ENCODE measurements around the gene RAD21L1.
"Not testable (repeated sequence)": the region's sequence is repeated elsewhere in the genome, so short reads cannot be mapped to it uniquely, and the experiment has no call there.

The RAD21L1 gene

GRCh38 chr20:1225263-1225782, 521 bp upstream of the RAD21L1 start:
- DNase-seq (ENCODE audit: low read depth in 2 of 2): no peak

- no peak for DNase-seq (ENCODE audit: low read depth in 2 of 2)
Measured at GRCh38 chr20:1229541-1229940, 3.7 kb downstream of the RAD21L1 start.

GRCh38 chr20:1232286-1233111, 6.7 kb downstream of the RAD21L1 start:
- no peak for DNase-seq (ENCODE audit: low read depth in 2 of 2)

GRCh38 chr20:1240549-1240948, 14.7 kb downstream of the RAD21L1 start:
- no peak for DNase-seq (ENCODE audit: low read depth in 2 of 2)

- no peak for DNase-seq (ENCODE audit: low read depth in 2 of 2)
Measured at GRCh38 chr20:1241456-1241855, 15.6 kb downstream of the RAD21L1 start.

- DNase-seq (ENCODE audit: low read depth in 2 of 2): no peak
Measured at GRCh38 chr20:1242099-1242498, 16.3 kb downstream of the RAD21L1 start.

- no peak for DNase-seq (ENCODE audit: low read depth in 2 of 2)
Measured at GRCh38 chr20:1242530-1242929, 16.7 kb downstream of the RAD21L1 start.

GRCh38 chr20:1245578-1245977, 19.7 kb downstream of the RAD21L1 start:
- no peak for DNase-seq (ENCODE audit: low read depth in 2 of 2)

- DNase-seq (ENCODE audit: low read depth in 2 of 2): no peak
Measured at GRCh38 chr20:1247689-1248088, 21.8 kb downstream of the RAD21L1 start.

- DNase-seq (ENCODE audit: low read depth in 2 of 2): not testable (repeated sequence)
Measured at GRCh38 chr20:1250282-1250681, 24.4 kb downstream of the RAD21L1 start.

GRCh38 chr20:1252416-1252815, 26.6 kb downstream of the RAD21L1 start:
- DNase-seq (ENCODE audit: low read depth in 2 of 2): no peak

- no peak for DNase-seq (ENCODE audit: low read depth in 2 of 2)
Measured at GRCh38 chr20:1254254-1254653, 28.4 kb downstream of the RAD21L1 start.

GRCh38 chr20:1255675-1256074, 29.8 kb downstream of the RAD21L1 start:
- DNase-seq (ENCODE audit: low read depth in 2 of 2): no peak

GRCh38 chr20:1263853-1264252, 38.0 kb downstream of the RAD21L1 start:
- DNase-seq (ENCODE audit: low read depth in 2 of 2): no peak

GRCh38 chr20:1264727-1265126, 38.9 kb downstream of the RAD21L1 start:
- no peak for DNase-seq (ENCODE audit: low read depth in 2 of 2)

GRCh38 chr20:1265226-1265915, 39.5 kb downstream of the RAD21L1 start:
- no peak for DNase-seq (ENCODE audit: low read depth in 2 of 2)

- DNase-seq (ENCODE audit: low read depth in 2 of 2): no peak
Measured at GRCh38 chr20:1265916-1266166, 40.0 kb downstream of the RAD21L1 start.

- peak; percentile 44 to 63 for DNase-seq (ENCODE audit: low read depth in 2 of 2)
Measured at GRCh38 chr20:1266167-1266973, 40.5 kb downstream of the RAD21L1 start, which contains the start of gene SNPH. Gene SNPH, plus strand, starts transcription at chr20:1266294. Its CDS starts 29,946 bp downstream, at chr20:1296240.

GRCh38 chr20:1267161-1267560, 41.3 kb downstream of the RAD21L1 start:
- no peak for DNase-seq (ENCODE audit: low read depth in 2 of 2)

- DNase-seq (ENCODE audit: low read depth in 2 of 2): no peak
Measured at GRCh38 chr20:1267809-1268374, 42.0 kb downstream of the RAD21L1 start.

GRCh38 chr20:1269235-1269634, 43.4 kb downstream of the RAD21L1 start:
- DNase-seq (ENCODE audit: low read depth in 2 of 2): no peak

- DNase-seq (ENCODE audit: low read depth in 2 of 2): no peak
Measured at GRCh38 chr20:1269850-1270249, 44.0 kb downstream of the RAD21L1 start.

All from stimulated activated CD4-positive, alpha-beta T cell treated with anti-CD3 and anti-CD28 coated beads, Interleukin-1b, Interleukin-23, amount 100 ng/mL, for 4 hours (primary cell).